HCEC 1CT (cell line): ENCODE results near the gene GSTA3.
"Not testable (repeated sequence)": the region's sequence is repeated elsewhere in the genome, so short reads cannot be mapped to it uniquely, and the experiment has no call there.

Source experiments
- DNase-seq: peaks from one replicate; pipeline ENCODE4 v3.0.0-alpha.2; 2017

GSTA3 gene

DNA sequence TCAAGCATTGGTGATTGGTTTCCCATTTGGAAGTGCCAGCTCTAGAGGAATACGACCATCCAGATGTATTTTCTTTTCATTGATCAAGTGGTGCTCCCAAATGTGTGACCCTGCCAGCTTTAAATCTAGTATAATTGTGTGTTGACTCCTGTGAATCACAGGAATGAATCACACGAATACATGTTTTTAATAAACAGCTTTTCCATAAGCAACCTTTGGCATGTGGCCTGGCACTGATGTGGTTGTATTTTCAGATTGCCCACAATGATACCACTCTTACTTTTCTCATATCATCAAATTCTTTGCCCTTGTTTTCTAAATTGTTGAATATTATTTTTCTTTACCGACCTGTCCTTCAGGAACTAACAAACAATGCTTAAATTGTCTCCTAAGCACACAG is 367 bp downstream of the GSTA3 start:
- peak; percentile 9 for DNase-seq

DNA sequence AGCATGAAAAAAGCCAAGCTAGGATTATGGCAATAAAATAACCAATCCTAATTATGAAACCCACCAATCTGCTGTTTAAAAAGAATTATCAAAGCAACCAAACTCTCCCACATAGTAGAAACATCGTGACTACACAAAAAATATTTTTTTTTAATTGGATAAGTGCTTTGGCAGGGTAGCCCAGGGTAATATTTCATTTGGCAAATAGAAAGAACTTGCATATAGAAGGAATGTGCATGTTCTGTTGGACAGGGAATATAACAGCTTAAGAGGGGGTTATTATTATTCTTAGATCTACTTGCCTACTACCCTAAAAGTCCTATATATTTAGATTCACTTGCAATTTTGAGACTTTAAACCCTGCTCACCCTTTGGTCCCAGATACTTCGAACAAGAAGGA is 972 bp downstream of the GSTA3 start:
- no peak for DNase-seq

DNA sequence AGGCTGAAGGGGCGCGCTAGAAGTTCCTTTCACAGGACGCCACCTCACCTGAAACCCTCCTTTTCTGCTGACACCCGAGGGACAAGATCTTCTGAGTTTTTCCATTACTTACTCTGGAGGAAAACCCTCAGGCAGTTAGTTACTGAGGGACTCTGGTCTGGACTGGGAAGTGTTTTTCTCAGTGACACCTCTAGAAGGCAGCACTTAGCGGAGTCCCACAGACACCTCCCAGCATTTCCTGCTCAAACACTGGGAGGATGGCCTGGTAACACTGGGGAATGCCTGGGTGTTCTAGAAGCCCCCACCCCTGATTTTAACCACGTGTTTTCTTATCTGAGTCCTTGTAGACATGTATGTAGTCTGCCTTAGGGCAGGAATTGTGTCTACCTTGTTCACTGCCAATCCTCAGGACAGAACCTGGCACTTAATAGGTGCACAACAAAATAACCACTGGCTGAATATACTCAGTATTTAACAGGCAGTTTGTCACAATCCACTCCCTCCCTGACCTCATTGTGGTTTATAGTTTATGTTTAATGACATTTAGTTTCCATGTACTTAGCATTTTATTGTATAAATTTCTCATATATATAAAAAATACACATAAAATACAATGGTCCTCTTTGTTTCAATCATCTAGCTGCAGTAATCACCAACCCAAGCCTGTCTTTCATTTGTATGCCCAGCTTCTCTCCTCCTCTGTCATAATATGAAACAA is 4.8 kb downstream of the GSTA3 start:
- DNase-seq, result no peak

DNA sequence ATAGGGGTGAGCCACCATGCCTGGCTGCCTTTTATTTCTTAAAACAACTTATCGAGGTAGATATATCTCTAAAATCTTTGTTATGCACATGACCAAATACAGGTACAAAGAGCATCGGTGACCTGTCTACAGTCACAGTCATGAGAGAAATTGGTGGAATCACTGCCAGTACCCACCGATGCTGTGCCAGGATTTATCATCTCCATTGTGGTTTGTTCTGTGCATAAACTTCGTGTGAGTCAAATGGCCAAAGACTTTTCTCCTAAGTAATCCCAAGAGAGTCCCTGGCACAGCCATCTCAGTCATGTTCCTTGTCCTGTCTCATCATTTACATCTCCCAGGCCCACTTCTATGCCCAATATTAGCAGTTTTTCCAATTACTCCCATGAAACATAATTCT is 9.0 kb downstream of the GSTA3 start:
- DNase-seq, result no peak

DNA sequence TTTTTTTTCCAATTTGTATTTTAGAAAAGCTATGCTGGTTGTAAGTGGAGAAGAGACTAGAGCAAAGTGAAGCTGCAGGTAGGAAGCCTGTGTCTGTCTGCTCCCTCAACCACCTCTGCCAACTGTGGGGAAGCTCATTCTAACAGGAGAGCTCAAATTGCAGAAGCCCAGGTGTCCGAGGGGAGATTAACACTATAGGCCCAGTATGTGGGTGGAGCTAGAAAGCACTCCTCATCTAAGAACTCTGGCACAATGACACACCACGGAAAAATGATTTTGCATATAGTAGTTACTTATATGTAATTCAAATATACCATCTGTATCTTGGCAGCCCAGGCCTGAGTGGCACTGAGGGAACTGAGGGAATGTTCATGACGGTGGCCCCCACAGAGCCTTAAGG is 13.7 kb downstream of the GSTA3 start:
- not testable (repeated sequence) for DNase-seq

DNA sequence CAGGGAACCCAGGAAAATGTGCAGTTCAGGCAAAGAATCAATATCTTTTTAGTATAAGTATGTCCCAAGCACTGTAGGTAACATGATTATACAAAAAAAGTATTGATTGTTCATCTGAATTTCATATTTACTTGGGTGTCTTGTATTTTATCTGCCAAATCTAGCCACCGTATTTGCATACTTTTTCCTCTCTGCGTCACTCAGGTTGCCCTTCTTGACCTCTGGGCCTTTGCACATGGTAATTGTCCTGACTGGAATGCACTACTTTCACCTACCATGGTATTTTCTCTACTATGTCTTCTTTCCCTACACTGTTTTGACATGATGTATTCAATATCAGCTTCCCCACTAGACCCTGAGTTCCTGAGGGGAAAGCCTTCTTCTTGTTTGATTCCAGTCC is 15.2 kb downstream of the GSTA3 start:
- no peak for DNase-seq

DNA sequence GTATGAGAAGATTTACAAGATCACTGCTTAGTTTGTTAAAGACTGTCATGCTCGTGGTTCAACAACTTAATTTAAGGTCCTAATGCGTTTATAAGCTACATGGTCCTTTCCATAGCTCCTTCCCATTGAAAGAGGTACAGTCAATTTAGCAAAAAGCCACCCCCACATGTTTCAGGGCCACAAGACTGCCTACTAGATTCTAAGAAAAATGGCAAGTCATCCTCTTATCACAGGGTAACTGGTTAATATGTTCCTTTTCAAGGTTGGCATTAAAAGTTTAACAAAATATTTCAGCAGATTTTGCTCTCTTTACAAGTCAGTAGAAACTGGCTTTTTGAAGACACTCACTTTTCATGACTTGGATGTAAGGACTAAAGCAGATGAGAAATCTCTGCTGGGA is 15.7 kb downstream of the GSTA3 start:
- DNase-seq, result no peak

DNA sequence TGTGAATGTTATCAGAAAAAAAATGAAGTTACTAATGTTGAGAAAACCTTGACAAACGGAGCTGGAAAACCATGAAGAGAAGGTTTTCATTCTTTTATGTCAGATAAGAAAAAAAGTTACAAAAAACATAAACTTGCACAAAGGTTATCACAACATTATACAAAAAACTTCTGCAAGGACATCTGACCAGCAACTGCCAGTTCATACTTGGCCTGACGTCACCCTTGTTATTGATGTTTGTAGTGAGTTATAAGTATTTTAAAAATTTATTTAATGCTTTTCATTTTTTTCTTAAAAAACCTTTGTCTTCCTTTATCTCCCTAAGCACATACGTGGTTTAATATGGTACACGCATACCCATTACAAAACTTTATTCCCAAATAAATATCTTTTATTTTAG is 16.3 kb downstream of the GSTA3 start:
- DNase-seq, result no peak

DNA sequence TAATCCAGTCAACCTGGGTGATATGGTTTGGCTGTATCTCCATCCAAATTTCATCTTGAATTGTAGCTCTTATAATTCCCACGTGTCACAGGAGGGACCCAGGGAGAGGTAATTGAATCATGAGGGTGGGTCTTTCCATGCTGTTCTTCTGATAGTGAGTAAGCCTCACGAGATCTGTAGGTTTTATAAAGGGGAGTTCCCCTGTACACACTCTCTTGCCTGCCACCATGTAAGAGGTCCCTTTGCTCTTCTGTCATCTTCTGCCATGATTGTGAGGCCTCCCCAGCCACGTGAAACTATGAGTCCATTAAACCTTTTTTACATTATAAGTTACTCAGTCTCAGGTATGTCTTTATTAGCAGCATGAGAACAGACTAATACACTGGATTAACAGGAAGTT is 19.5 kb downstream of the GSTA3 start:
- no peak for DNase-seq

DNA sequence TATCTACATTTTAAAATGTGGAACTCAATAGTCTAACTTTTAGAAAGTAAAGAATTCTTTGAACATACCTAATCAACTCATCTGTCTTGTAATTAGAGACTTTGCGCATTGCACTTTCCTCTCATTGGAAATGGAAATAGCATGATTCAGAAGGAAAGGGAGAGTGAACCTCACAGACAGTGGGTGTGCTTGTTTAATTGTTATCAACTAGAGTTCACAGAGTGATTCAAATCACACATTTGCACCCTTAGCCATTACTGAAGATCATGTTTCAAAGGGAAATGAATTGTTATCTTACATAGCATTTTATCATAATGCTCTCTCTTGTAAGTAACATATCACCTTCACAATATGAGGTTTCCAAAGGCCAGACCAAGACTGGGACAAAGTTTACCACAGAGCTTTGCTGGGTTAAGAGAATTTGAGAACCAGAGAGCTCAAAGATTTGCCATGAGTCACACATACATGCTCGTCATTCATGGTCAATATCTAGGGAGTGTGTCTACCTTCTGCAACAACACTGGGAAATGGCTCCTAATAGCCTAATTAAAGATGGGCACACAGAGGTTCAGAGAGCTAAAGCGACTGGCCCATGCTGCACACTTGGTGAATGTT is 21.5 kb downstream of the GSTA3 start:
- peak; percentile 15 for DNase-seq

DNA sequence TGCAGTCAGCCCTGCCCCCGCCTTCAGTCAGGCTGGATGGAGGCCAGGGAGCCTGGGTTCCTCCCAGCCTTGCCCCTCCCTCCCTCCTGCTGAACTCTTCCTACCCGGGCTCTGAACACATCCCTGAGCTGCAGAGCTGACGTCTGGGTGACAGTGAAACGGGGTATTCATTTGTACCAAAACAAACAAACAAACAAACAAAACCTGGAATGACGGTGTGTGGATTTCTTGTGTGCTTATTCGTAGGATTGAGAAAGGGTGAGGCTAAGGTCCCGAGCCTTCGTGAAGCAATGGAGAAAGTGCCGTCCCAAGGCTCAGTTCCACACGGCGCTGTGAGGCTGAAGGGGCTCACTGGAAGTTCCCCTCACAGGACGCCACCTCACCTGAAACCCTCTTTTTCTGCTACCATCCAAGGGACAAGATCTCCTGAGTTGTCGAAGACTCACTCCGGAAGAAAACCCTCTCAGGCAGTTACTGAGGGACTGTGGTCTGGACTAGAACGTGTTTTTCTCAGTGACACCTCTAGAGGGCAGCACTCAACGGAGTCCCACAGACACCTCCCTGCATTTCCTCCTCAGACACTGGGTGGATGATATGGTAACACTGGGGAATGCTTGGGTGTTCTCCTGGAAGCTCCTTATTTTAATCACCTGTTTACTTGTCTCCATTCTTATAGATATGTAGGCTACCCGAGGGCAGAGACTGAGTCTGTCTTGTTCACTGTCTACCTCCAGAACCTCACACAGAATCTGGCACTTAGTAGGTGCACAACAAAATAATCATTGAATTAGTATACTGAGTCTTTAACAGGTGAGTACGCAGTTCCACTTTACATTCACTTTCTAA is 27.3 kb downstream of the GSTA3 start:
- DNase-seq, result peak; percentile 72

DNA sequence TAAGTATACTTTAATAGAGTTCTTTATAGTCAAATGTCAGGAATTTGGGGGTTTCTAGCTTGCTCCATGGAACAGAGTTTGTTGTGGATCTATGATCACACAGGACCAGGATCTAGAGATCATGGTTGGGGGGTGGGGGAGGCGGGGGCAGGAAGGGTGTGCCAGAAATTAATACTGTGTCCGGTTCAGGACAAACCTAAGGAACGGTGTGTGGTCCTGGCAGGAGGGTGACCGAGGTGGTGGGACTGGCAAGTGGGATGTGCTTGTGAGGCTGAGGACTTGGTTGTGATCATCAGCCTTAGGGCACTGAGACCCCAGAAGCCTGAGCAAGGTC is 27.9 kb downstream of the GSTA3 start:
- DNase-seq, result no peak

DNA sequence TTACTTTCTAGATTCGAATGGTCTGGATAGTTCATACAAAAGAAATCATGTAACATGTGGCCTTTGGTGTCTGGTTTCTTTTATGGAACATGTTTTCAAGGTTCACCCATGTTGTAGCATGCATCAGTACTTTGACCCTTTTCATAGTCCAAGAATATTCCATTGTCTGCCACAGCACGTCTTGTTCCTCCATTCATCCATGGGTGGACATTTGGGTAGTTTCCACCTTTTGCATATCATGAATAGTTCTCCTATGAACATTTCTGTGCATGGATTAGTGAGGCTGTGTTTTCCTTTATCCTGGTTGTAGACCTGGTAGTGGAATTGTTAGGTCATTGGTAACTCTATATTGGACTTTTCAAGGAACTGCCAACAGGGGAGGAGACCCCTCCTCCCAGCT is 31.7 kb downstream of the GSTA3 start:
- DNase-seq, result peak; percentile 18

DNA sequence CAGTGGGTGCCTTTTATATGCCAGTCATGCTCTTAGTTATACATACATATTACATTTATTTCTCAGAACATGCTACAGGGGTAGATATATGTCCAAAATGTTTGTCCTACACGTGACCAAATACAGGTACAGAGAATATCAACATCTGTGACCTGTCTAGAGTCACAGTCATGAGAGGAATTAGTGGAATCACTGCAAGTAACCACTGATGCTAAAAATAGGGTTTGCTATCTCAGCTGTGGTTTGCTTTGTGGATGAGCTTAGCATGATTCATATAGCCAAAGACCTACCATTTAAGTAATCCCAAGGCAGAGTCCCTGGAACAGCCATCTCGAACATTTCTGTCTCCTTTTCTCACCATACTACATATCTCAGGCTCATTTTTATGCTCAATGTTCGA is 32.3 kb downstream of the GSTA3 start:
- DNase-seq, result peak; percentile 94

DNA sequence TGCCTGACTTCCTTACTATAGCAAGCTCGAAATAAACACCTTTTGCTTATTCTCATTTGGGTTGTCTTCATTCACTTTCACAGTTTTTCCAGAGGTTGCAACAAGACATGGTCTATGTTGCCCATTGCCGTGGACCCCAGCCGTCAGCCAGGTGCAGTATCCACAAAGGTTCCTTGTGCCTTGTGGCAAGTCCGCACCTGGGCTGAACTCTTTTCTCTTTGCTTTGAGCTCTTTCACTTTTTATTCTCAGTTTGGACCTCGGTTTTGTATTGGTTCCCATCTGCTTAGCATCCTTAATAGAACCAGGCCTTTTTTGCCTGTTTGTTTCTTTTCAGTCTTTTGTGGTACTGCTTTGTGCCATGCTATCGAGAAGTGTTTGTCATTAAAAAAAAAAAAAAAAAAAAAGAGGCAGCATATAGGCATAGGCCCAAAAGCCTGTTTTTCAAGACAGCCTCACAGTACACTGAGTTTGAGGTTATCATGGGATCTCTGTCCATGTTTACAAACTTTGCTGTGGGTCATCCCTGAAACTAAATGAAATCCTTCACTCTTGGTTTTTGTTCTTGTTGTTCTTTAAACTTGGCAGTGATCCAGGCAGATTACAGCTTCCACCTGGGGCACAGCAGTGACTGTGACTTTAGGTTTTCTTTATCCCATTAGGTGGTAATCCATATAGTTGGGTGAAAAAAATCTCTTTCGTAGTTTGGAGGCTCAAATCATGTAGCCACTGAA is 33.3 kb downstream of the GSTA3 start:
- no peak for DNase-seq

DNA sequence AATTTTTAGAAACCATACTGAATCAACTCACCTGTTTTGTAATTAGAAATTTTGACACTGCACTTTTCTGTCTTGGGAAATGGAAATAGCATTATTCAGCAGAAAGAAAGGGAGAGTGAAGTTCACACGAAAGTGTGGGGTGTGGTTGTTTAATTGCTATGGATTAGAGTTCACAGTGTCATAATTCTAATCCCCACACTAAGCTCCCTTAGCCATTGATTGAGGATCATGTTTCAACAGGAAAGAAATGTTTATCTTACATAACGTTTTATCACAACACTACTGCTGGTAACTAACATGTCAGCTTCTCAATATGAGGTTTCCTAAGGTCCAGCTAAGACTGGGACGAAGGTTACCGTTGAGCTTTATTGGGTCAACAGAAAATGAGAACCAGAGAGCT is 37.5 kb downstream of the GSTA3 start:
- peak; percentile 13 for DNase-seq

DNA sequence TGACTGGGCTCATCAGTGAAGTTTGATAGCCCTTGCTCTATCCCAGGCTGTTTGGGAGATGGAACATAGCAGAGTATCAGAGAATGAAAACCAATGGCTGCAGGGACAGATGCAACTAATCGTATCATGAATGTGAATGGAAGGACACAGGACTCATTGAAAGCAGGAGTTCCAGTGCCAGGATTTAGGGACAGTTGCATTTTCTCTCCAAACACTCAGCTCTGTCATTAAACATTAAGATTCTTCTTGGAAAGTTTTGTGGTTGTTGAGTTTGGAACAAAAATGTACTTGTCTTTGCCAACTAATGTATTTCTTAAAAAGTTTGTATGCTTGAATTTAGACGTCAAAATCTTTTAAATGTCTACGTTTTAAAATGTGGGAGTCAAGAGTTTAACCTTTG is 37.9 kb downstream of the GSTA3 start:
- DNase-seq, result no peak

DNA sequence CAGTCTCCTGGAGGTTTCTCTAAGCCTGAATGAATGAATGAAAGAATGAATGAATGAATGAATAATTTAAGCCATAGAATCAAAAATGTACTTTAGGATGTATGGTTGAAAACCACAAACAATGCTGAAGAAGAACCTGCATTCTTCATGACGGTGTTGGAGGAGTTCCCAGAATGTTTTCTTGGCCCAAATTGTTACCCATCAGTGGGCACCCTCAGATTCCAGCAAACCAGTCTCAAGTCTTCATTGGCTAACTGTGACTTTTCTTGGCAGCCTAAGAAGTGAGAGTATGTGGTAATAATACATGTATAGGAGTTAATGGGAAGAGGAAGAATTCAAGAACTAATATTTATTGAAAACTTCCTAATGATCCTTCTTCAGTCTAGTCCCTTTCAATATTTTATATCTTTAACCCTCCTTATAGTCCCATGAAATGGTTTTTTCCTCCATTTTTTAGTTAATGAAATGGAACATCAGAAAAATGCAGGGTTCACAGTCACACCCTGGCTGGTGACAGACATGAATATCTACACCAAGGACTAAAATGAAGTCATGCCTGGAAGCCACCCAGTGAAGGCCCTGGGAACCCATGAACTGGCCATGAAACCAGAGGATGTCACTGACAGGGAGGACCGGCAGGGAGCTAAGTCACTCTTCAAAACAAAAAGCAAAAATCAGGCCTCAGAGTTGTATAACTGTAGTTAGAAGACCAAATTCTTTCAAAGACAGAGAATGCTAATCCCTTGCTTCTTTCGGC is 39.0 kb downstream of the GSTA3 start:
- DNase-seq, result not testable (repeated sequence)

DNA sequence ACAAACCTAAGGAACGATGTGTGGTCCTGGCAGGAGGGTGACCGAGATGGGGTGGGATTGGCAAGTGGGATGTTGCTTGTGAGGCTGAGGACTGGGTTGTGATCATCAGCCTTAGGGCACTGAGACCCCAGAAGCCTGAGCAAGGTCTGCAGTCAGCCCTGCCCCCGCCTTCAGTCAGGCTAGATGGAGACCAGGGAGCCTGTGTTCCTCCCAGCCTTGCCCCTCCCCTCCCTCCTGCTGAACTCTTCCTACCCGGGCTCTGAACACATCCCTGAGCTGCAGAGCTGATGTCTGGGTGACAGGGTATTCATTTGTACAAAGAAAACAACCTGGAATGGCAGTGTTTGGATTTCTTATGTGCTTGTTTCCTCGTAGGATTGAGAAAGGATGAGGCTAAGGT is 40.6 kb downstream of the GSTA3 start:
- not testable (repeated sequence) for DNase-seq

DNA sequence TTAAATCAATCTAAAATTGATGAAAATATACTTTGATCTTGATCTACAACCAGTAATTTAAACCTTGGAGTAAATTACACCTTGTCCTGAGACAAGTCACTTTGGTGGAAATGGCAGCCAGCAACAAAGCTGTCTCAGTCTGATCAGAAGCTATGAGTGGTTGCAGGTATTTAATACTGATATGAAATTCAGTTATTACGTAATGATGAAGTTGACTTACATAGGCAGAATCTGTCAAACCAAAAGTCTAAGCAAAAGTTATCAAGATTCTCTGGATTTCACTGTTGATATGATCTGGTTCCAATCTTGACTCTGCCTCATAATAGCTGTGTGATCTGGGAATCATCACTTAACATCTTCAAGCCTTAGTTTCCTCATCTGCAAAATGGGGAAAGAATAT is 41.3 kb downstream of the GSTA3 start:
- DNase-seq, result no peak

DNA sequence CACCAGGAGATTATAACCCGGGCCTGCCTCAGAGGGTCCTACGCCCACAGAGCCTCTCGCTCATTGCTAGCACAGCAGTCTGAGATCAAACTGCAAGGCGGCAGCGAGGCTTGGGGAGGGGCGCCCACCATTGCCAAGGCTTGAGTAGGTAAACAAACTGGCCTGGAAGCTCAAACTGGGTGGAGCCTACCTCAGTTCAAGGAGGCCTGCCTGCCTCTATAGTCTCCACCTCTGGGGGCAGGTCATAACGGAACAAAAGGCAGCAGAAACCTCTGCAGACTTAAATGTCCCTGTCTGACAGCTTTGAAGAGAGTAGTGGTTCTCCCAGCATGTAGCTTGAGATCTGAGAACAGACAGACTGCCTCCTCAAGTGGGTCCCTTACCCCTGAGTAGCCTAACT is 48.3 kb downstream of the GSTA3 start:
- DNase-seq, result not testable (repeated sequence)

DNA sequence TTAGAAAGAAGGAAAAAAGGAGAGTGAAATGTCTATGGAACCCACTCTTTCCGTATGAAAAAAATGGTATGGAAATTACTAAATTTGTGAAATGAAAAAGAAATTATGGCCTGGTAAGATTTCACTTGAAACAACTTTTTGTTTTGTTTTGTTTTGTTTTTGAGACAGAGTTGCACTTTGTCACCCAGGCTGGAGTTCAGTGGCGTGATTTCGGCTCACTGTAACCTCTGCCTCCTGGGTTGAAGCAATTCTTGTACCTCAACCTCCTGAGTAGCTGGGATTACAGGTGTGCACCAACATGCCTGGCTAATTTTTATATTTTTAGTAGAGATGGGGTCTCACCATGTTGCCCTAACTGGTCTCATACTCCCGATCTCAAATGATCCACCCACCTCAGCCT is 51.1 kb downstream of the GSTA3 start:
- no peak for DNase-seq

DNA sequence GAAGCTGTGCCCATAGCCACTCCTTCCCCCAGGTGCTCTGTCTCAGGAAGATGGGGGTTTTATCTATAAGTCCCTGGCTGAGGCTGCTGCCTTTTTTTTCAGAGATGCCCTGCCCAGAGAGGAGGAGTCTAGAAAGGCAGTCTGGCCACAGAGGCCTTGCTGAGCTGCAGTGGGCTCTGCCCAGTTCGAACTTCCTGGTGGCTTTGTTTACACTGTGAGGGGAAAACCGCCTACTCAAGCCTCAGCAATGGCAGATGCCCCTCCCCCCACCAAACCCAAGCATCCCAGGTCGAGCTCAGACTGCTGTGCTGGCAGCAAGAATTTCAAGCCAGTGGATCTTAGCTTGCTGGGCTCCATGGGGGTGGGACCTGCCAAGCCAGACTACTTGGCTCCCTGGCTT is 53.4 kb downstream of the GSTA3 start:
- DNase-seq, result not testable (repeated sequence)
